Measurements from ENCODE around the gene PTPN3. TPM values are rescaled to one million over a fixed set of nuclear protein-coding genes. Genes with fewer than 3 reads are reported as not detected.

Gene PTPN3
- polyA plus RNA-seq, 2 of the 4 experiments (the other 2 are of a cell fraction), result 8.9 to 20.3 TPM

DNA sequence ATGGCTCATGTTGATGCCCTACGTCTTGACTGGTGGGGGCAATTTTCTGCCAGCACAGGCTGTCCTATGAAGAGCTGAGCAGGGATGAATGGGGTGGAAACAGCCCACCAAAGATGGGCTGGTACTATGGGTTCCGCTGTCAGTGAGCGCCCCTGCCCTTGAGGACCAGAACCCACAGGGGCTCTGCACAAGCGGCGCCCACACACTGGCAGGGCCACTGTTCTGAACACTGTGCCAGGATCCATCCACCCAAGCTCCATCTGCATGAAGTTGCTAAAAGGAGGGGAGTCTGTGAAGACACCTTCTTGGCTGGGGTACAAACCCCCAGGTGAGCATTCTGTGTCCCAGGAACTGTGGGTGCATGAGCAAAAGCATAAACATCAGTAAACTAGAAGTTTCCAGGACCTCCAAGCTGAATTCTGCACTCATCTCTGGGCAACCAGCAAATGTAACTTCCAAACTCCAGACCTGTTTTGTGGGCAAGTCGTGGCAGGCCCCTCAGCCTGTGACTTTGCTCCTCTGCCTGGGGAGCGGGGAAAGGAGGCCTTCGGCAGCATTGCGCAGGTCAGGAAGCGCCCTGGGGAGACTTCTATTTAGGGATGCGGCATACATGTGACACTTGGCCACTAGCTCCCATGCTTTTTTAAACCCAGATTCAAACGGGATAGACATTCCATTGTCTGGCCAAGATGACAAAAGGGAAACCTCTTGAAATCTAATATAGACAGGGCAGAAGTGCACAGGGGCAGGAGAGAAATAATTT lies 48.9 kb downstream of the PTPN3 start:
- Histone ChIP-seq H3K4me1 (peaks cover 51% of the 10 kb centered on the region), H3K4me3 (no peak overlapping the region), H3K4me2 (no peak overlapping the region), H3K27ac (peak overlapping the region in 1 of 2 experiments; percentile 45; a peak in 2 of 6 replicates), H3K9me3 (no peaks in the 10 kb centered on the region)
- DNase-seq (ENCODE audit: low read depth in 1 of 2, low spot score in 1 of 2), result no peak
- TF ChIP-seq MAFK (IDR thresholded peaks at IDR 0.05; ENCODE audit: partially characterized antibody), result no peak
- no peak for TF ChIP-seq JUNB (IDR thresholded peaks at IDR 0.05)
- no peak for TF ChIP-seq RNF2 (IDR thresholded peaks at IDR 0.05; ENCODE audit: borderline replicate concordance, low read depth)
- TF ChIP-seq TP53 (CRISPR knock-in tag; IDR thresholded peaks at IDR 0.05), result no peak
- TF ChIP-seq RFX5 (IDR thresholded peaks at IDR 0.05), result no peak
- TF ChIP-seq POLR2AphosphoS2 (conservative IDR thresholded peaks at IDR 0.05; ENCODE audit: low read length), result no peak
- no peak for TF ChIP-seq EHF (CRISPR knock-in tag; IDR thresholded peaks at IDR 0.05)
- TF ChIP-seq NR3C1 (IDR thresholded peaks at IDR 0.05), result no peak
- no peak for TF ChIP-seq KDM1A (IDR thresholded peaks at IDR 0.05; ENCODE audit: low read depth)
- no peak for TF ChIP-seq FOSB (CRISPR knock-in tag; IDR thresholded peaks at IDR 0.05)
- no peak for TF ChIP-seq HDAC2 (IDR thresholded peaks at IDR 0.05)
- no peak for TF ChIP-seq FOXS1 (CRISPR knock-in tag; IDR thresholded peaks at IDR 0.05)
- ATAC-seq, result no peak
- WGBS (ENCODE audit: missing lambda C conversion rate), result 94% methylated on average over 9 of the region's 12 CpGs
- FAIRE-seq, result no peak
- ChIA-PET CTCF (interaction anchor here (0.6 to 15.1 kb wide), 11 partner anchors 8 to 1559 kb away, joined by 3 to 173 read pairs (median 5); no protein-coding TSS in a partner anchor), POLR2A (no interaction called here)

GRCh38 chr9:109448223-109448622 lies 49.9 kb downstream of the PTPN3 start:
- POLR2A ChIA-PET, result no interaction called here
- DNase-seq (ENCODE audit: low read depth in 1 of 2, low spot score in 1 of 2) (no peak), FAIRE-seq (no peak), ATAC-seq (no peak)
- Histone ChIP-seq H3K4me1 (peaks cover 42% of the 10 kb centered on the region), H3K9me3 (no peaks in the 10 kb centered on the region), H3K4me3 (no peak overlapping the region), H3K4me2 (peak overlapping the region; percentile 14; the same call in 1 of the 3 replicates), H3K27ac (peak overlapping the region; percentile 43 to 59; a peak in 5 of 6 replicates)
- CTCF ChIA-PET, result interaction anchor here (0.9 to 15.1 kb wide), 10 partner anchors 7 to 73 kb away, joined by 3 to 173 read pairs (median 4); no protein-coding TSS in a partner anchor
- WGBS (ENCODE audit: missing lambda C conversion rate), result 89% methylated on average over 3 of the region's 3 CpGs
- TF ChIP-seq FOSL2 (IDR thresholded peaks at IDR 0.05) (no peak), FOSL2 (CRISPR knock-in tag; IDR thresholded peaks at IDR 0.05) (0 out of 2 replicates have a peak, but pooled peaks have one; percentile 28), HDAC2 (IDR thresholded peaks at IDR 0.05) (no peak), SREBF2 (IDR thresholded peaks at IDR 0.05) (no peak), E2F6 (IDR thresholded peaks at IDR 0.05; ENCODE audit: borderline replicate concordance, low read depth) (no peak), NPAS2 (CRISPR knock-in tag; IDR thresholded peaks at IDR 0.05; ENCODE audit: borderline replicate concordance) (no peak), CEBPB (IDR thresholded peaks at IDR 0.05) (no peak), MAFK (IDR thresholded peaks at IDR 0.05; ENCODE audit: partially characterized antibody) (no peak)

DNA sequence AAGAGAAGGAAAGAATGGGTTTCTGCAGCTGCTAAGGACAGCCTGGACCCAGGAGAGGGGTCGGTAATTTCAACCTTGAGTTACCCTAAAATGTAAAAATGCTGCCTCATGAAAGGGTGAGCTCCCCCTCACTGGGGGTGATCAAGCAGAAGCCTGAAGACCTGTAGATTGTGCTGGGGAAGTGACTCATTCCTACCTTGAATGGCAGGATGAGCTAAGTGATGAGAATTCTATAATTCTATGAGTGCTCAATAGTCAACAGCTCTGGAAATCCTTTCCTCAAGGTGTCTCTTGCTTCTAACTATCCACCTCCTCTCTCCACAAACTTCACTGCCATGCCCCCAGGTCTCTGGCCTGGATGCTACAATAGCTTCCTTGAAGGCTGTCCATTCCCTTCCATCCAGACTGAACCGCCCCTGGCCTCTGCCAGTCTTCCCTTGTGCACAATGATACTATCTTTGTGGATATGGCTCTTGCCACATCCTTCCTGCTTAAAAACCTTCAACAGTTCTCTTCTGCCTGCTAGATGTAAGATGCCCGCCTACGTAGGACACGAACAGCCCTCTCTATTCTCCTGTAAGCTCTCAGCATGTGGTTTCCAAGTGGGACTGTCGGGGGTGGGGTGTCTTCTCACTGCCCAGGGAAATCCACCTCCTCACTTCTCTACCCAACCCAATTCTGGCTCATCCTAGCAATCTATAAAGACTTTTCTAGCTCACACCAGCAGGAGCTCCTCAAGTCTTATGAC lies 50.6 kb downstream of the PTPN3 start:
- FAIRE-seq (no peak), DNase-seq (ENCODE audit: low read depth in 1 of 2, low spot score in 1 of 2) (no peak), ATAC-seq (no peak)
- ChIA-PET POLR2A (no interaction called here), CTCF (interaction anchor here (0.6 to 15.1 kb wide), 10 partner anchors 7 to 74 kb away, joined by 3 to 173 read pairs (median 3); no protein-coding TSS in a partner anchor)
- H3K9me3 ChIP-seq, result no peaks in the 10 kb centered on the region
- H3K4me1 ChIP-seq, result peaks cover 41% of the 10 kb centered on the region
- WGBS (ENCODE audit: missing lambda C conversion rate), result 96% methylated on average over 6 of the region's 6 CpGs
- H3K4me2 ChIP-seq, result peak overlapping the region; percentile 14; the same call in 1 of the 3 replicates
- peak overlapping the region; percentile 43 to 59; a peak in 5 of 6 replicates for H3K27ac ChIP-seq
- no peak overlapping the region for H3K4me3 ChIP-seq
- no peak for TF ChIP-seq TP53 (CRISPR knock-in tag; IDR thresholded peaks at IDR 0.05)
- TF ChIP-seq HOXB13 (CRISPR knock-in tag; IDR thresholded peaks at IDR 0.05; ENCODE audit: low read depth), result no peak
- no peak for TF ChIP-seq BCL3 (IDR thresholded peaks at IDR 0.05)
- TF ChIP-seq BHLHE40 (IDR thresholded peaks at IDR 0.05; ENCODE audit: low read depth, low read length), result no peak
- TF ChIP-seq RNF2 (IDR thresholded peaks at IDR 0.05; ENCODE audit: borderline replicate concordance, low read depth), result no peak
- no peak for TF ChIP-seq CHD4 (IDR thresholded peaks at IDR 0.05; ENCODE audit: borderline replicate concordance)
- no peak for TF ChIP-seq HEYL (CRISPR knock-in tag; IDR thresholded peaks at IDR 0.05)
- TF ChIP-seq MYC (IDR thresholded peaks at IDR 0.05; ENCODE audit: borderline replicate concordance, low read length), result no peak
- no peak for TF ChIP-seq NFE2L2 (conservative IDR thresholded peaks at IDR 0.05; ENCODE audit: low read length)
- no peak for TF ChIP-seq ZNF302 (CRISPR knock-in tag; IDR thresholded peaks at IDR 0.05)
